Measurements from ENCODE around the gene PSMD13. TPM values are rescaled to one million over a fixed set of nuclear protein-coding genes. Genes with fewer than 3 reads are reported as not detected.

PSMD13 gene
- total and polyA plus RNA-seq, 2 of the 4 experiments (the other 2 are of a cell fraction): 177 to 217 TPM

DNA sequence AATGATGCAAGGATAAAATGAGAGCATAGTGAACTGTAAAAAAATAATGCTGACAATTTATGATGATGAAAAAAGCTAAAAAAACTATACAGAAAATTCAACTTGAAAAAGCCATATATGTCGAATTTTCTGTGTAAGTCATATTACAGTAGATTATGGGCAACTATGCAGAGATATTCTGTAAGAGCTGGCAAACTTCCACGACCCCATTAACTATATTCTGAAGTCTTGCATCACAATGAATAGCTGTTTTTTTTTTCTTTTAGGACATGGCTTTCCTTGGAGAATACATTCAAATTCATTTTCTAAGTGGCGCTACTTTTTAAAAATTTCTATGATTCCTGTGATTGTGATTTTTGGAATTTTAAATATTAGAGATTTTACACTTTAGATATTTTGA, 18.4 kb downstream of the PSMD13 start:
- Histone ChIP-seq H3K27me3 (ENCODE audit: control insufficient read depth, insufficient read depth, low read length) (peaks cover 8% of the 10 kb centered on the region), H2BK5ac (ENCODE audit: low read depth, low read length, poor library complexity, severe bottlenecking) (no peak overlapping the region), H3K9me3 (ENCODE audit: control insufficient read depth, insufficient read depth, low read length) (no peaks in the 10 kb centered on the region), H3K4me1 (ENCODE audit: control insufficient read depth, insufficient read depth, low read length) (no peaks in the 10 kb centered on the region), H3K23ac (ENCODE audit: low read depth, low read length) (no peak overlapping the region), H2BK20ac (ENCODE audit: low read depth, low read length) (no peak overlapping the region), H3K9me1 (ENCODE audit: insufficient read depth, low read length) (no peaks in the 10 kb centered on the region), H2AK9ac (replicated peaks; ENCODE audit: low read depth, low read length, poor library complexity) (no peak overlapping the region), H3K14ac (replicated peaks; ENCODE audit: low read depth, low read length) (no peak overlapping the region), H3K4me2 (ENCODE audit: low read depth, low read length) (no peak overlapping the region), H3K36me3 (ENCODE audit: control insufficient read depth, insufficient read depth, low read length) (peaks cover 27% of the 10 kb centered on the region), H2AFZ (replicated peaks; ENCODE audit: low read length, poor library complexity) (no peak overlapping the region), H2BK15ac (ENCODE audit: low read depth, low read length) (no peak overlapping the region), H3K27ac (ENCODE audit: insufficient read depth, low read length) (no peak overlapping the region), H3K56ac (ENCODE audit: extremely low read depth, insufficient read depth, low read length) (no peak overlapping the region), H3K4me3 (ENCODE audit: insufficient read depth, low read depth, low read length) (no peak overlapping the region), H4K20me1 (ENCODE audit: insufficient read depth, low read length) (no peaks in the 10 kb centered on the region; the same call in 1 of the 2 replicates), H3K9ac (ENCODE audit: low read depth, low read length) (no peak overlapping the region), H4K8ac (ENCODE audit: low read depth in 2 of 2, low read length in 2 of 2) (no peak overlapping the region), H4K91ac (ENCODE audit: insufficient read depth, low read depth, low read length) (no peak overlapping the region), H3K79me1 (ENCODE audit: low read depth in 1 of 2, low read length in 2 of 2) (peaks cover 0 to 4% of the 10 kb centered on the region in 2 experiments; a peak in 1 of 4 replicates), H4K5ac (ENCODE audit: low read depth, low read length) (no peak overlapping the region), H3K4ac (ENCODE audit: low read depth, low read length) (no peak overlapping the region), H2AK5ac (ENCODE audit: low read depth, low read length) (no peak overlapping the region), H3K18ac (ENCODE audit: low read depth, low read length) (no peak overlapping the region), H2BK120ac (ENCODE audit: low read depth, low read length) (no peak overlapping the region)
- DNase-seq (peak; percentile 12), ATAC-seq (ENCODE audit: low read depth) (no peak)
- in situ Hi-C loops (cut with MboI; ENCODE audit: low sequenced_read_pairs): no loop called here
- ChIA-PET POLR2A (ENCODE audit: unreplicated experiment) (no interaction called here), CTCF (no interaction called here)
- dilution Hi-C loops (cut with HindIII; ENCODE audit: low sequenced_read_pairs, unreplicated experiment): no loop called here
- WGBS, 2 experiments (ENCODE audit: extremely low coverage in 2 of 2, insufficient read length in 1 of 2): no CpG with 5 or more reads among the region's 3 CpGs
- intact Hi-C loops (cut with micrococcal nuclease): no loop called here
- BruUV-seq (replicated peaks): no TSS peak
- TF ChIP-seq CEBPB (IDR thresholded peaks at IDR 0.05; ENCODE audit: low read depth, low read length) (peak; percentile 53; the same call in 1 of the 2 replicates), MXI1 (IDR thresholded peaks at IDR 0.05; ENCODE audit: borderline replicate concordance, low read depth, low read length) (no peak), FOS (IDR thresholded peaks at IDR 0.05; ENCODE audit: low read depth, low read length) (no peak), SMC3 (IDR thresholded peaks at IDR 0.05; ENCODE audit: low read depth, low read length) (no peak)
- TF ChIP-seq, protein P1, sequence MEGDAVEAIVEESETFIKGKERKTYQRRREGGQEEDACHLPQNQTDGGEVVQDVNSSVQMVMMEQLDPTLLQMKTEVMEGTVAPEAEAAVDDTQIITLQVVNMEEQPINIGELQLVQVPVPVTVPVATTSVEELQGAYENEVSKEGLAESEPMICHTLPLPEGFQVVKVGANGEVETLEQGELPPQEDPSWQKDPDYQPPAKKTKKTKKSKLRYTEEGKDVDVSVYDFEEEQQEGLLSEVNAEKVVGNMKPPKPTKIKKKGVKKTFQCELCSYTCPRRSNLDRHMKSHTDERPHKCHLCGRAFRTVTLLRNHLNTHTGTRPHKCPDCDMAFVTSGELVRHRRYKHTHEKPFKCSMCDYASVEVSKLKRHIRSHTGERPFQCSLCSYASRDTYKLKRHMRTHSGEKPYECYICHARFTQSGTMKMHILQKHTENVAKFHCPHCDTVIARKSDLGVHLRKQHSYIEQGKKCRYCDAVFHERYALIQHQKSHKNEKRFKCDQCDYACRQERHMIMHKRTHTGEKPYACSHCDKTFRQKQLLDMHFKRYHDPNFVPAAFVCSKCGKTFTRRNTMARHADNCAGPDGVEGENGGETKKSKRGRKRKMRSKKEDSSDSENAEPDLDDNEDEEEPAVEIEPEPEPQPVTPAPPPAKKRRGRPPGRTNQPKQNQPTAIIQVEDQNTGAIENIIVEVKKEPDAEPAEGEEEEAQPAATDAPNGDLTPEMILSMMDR (conservative IDR thresholded peaks at IDR 0.05; ENCODE audit: low read depth, low read length): no peak
- TF ChIP-seq, protein P2, sequence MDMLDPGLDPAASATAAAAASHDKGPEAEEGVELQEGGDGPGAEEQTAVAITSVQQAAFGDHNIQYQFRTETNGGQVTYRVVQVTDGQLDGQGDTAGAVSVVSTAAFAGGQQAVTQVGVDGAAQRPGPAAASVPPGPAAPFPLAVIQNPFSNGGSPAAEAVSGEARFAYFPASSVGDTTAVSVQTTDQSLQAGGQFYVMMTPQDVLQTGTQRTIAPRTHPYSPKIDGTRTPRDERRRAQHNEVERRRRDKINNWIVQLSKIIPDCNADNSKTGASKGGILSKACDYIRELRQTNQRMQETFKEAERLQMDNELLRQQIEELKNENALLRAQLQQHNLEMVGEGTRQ (IDR thresholded peaks at IDR 0.05; ENCODE audit: low read depth, low read length): no peak
